Fibroblast of lung (primary cell): ENCODE results near the gene ATP8A2.

ENCODE experiments used
- CTCF ChIP-seq, 2 donors: IDR thresholded peaks in 1 of 2; conservative IDR thresholded peaks in 1 of 2; 1 replicate in 1 of 2; 2 replicates in 1 of 2; pipeline ENCODE4 v1.5.1; 2011 to 2012; ENCODE audit warnings: low read length in 2 of 2, control low read depth in 1 of 2, inconsistent platforms in 1 of 2, low read depth in 1 of 2, mild to moderate bottlenecking in 1 of 2
- EZH2 ChIP-seq: IDR thresholded peaks from 2 replicates; pipeline ENCODE4 v1.5.1; 2012; ENCODE audit warnings: low read length, control low read depth, mild to moderate bottlenecking; ENCODE audit errors: missing control alignments

- TF ChIP-seq EZH2 (no peak), CTCF (conservative IDR thresholded peaks at IDR 0.05 in 1 of 2, IDR thresholded peaks at IDR 0.05 in 1 of 2; ENCODE audit: low read depth in 1 of 2, low read length in 2 of 2) (no peak)
Measured at GRCh38 chr13:25776722-25777121, 404.9 kb downstream of the ATP8A2 start.
